GM19193 (cell line): ENCODE measurements around the gene SEMA5A.

ENCODE experiments used
- POLR2A ChIP-seq: IDR thresholded peaks from 4 replicates; pipeline ENCODE4 v1.6.1; 2011; ENCODE audit not compliant: insufficient read depth, insufficient read length; ENCODE audit errors: extremely low read depth

SEMA5A gene

GRCh38 chr5:9555961-9556360, 10.1 kb upstream of the SEMA5A start:
- no peak for TF ChIP-seq POLR2A

- TF ChIP-seq POLR2A, result no peak
Observed at GRCh38 chr5:9554122-9554521, 8.2 kb upstream of the SEMA5A start.

GRCh38 chr5:9553561-9553960, 7.7 kb upstream of the SEMA5A start:
- TF ChIP-seq POLR2A, result no peak

- no peak for TF ChIP-seq POLR2A
Observed at GRCh38 chr5:9551567-9552537, 6.0 kb upstream of the SEMA5A start.

- TF ChIP-seq POLR2A, result no peak
Observed at GRCh38 chr5:9549941-9550340, 4.1 kb upstream of the SEMA5A start.

GRCh38 chr5:9547122-9547947, 1.5 kb upstream of the SEMA5A start:
- no peak for TF ChIP-seq POLR2A

- no peak for TF ChIP-seq POLR2A
Observed at GRCh38 chr5:9545136-9545991, 511 bp downstream of the SEMA5A start.

- TF ChIP-seq POLR2A, result no peak
Observed at GRCh38 chr5:9544502-9545135, 1.3 kb downstream of the SEMA5A start.

GRCh38 chr5:9544056-9544455, 1.8 kb downstream of the SEMA5A start:
- no peak for TF ChIP-seq POLR2A

GRCh38 chr5:9543311-9543920, 2.5 kb downstream of the SEMA5A start:
- TF ChIP-seq POLR2A, result no peak

- no peak for TF ChIP-seq POLR2A
Observed at GRCh38 chr5:9540791-9541190, 5.1 kb downstream of the SEMA5A start.

GRCh38 chr5:9538504-9538903, 7.4 kb downstream of the SEMA5A start:
- TF ChIP-seq POLR2A, result no peak

GRCh38 chr5:9537223-9538141, 8.4 kb downstream of the SEMA5A start:
- TF ChIP-seq POLR2A, result no peak
